Measurements from ENCODE around the gene OTOF.

Gene OTOF

GRCh38 chr2:26477911-26478253 is at the start of gene OTOF:
Gene OTOF (minus strand): TSS chr2:26478124.
- no peak for DNase-seq

GRCh38 chr2:26526589-26526988 is 48.7 kb upstream of the OTOF start:
- DNase-seq: no peak

DNA sequence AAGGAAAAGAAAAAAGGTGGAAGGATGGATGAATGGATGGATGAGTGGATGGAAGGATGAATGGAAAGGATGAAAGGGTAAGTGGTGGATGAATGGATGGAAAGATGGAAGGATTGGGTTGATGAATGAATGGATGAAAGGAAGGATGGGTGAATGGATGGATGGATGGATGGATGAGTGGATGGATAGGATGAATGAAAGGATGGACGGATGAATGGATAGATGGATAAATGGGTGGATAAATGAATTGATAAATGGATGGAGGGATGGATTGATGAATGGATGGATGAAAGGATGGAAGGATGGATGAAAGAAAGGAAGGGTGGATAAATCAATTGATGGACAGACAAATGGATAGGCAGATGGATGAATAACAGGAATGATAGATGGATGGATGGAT is 48.2 kb upstream of the OTOF start:
- no peak for DNase-seq

GRCh38 chr2:26523750-26524149 is 45.8 kb upstream of the OTOF start:
- DNase-seq: no peak

DNA sequence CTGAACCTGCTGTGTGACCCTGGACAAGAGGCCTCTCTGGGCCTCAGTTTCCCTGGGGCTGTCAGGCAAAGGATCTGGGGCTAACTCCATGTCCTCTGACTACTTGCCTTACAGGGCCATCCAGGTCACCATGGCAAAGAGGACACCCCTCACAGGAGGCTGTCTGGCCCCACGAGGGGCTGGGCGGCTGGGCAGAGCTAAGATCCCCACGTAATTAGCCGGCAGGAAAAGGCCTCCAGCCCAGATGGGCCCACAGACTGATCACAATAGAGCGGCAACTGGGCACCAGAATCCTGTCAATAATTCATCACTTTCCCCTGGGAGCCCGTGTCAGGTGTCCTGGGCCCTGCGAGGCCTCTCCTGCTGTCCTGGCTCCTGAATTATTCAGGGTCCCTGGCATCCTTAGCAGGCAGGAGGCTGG is 44.8 kb upstream of the OTOF start:
- no peak for DNase-seq

DNA sequence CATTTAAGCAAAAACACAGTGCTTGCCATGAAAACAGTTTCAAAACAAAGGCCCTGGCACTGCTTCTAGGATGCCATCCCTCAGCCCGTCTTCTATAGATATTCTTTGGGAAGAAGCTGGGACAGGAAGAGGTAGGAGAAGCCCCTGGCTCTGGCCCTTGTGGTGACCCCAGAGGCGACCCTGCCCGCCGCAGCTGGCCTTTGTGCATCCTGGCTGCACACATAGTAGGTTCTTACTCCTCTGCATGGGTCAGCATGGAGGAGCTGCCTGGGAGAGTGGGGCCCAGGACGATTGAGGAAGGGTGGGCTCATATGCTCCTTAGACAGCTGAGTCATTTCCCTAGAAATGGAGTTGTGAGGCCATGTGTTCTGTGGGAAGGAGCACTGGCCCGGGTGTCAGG is 44.4 kb upstream of the OTOF start:
- no peak for DNase-seq

DNA sequence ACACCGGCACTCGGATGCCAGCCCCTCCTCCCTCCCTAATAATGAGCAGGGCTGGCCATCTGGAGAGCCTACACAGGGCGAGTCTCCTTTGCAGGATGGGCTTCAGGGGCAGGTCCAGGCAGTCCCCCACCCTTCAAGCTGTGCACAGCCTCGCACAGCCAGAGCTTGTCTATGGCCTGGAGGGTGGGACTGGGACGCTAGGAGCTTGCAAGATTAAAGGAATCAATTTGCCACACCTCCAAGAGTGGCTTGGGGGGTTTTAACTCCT is 43.9 kb upstream of the OTOF start:
- no peak for DNase-seq

GRCh38 chr2:26521054-26521912 is 43.4 kb upstream of the OTOF start:
- no peak for DNase-seq

DNA sequence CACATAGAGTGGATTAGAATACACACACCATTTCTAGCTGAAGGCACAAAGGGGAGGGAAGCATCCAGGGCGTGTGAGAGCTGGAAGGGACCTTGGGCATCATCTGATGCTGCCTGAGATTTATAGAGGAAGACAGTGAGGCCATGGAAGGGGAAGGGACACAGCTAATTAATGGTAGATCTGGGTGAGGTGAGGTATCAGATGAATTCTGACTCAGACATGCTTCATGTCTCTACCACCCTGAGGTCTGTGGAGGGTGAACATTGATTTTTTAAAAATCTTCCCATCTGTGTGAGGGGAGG is 42.2 kb upstream of the OTOF start:
- no peak for DNase-seq

- DNase-seq: no peak
Observed at GRCh38 chr2:26519396-26520147, 41.6 kb upstream of the OTOF start.

DNA sequence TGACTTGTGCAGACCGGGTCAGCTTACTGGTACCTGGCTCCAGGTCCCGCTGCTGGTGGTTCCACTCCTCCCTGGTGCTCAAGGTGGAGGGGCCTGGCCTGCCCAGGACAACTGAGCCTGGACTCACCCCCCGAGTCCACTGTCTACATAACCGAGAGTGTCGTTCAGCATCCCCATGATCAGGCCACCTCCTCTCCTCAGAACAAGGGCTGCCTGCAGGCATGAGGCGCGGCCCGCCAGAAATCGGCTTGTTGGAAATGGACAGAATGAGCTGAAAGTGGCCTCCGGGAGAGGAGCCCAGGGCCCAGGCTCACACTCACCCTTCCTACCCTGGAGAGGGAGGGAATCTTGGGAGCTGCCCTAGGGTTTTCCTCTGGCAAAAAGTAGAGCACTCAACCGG is 38.9 kb upstream of the OTOF start:
- DNase-seq: no peak

DNA sequence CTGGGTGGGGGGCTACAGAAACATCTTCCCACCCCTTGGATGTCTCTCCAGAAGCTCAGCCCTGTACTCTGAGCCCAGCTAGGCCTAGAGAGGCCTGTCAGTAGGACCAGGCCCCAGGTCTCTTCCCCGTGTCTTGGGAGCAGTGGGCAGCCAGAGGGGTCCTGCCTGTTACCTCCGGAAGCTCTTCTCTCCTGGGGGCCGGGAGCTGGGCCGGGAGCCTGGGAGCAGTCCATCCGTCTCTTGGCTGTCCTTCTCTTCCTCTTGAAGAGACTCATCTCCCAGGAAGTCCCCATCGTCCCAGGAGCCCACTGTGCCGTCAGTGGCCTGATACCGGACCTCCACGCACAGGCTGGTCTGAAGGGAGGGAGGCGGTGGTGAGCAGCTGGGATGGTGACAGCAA is 38.3 kb upstream of the OTOF start:
- no peak for DNase-seq

- no peak for DNase-seq
Observed at GRCh38 chr2:26515771-26516170, 37.8 kb upstream of the OTOF start.

DNA sequence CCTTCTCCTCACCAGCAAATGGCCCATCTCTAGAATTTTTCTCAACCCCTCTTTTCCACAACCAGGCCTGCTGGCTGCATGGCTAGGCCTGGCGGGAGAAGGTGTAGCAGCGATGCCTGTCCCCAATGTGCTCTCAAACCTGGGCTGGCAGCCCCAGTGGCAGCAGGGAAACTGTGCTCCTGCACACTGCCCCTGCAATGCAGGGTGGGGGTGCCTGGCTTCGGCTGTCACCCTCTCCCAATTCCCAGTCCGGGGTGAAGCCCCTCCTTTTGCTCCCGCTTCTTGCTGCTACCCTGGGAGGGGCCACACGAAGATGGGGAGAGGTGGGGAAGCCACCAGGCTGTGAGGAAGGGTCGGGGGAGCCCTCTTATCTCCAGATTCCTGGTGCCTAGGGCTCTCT is 36.1 kb upstream of the OTOF start:
- no peak for DNase-seq

GRCh38 chr2:26513261-26513660 is 35.3 kb upstream of the OTOF start:
- DNase-seq: no peak

GRCh38 chr2:26511466-26511865 is 33.5 kb upstream of the OTOF start:
- DNase-seq: no peak

GRCh38 chr2:26510344-26510973 is 32.5 kb upstream of the OTOF start:
- DNase-seq: no peak

- DNase-seq: no peak
Observed at GRCh38 chr2:26509141-26509540, 31.2 kb upstream of the OTOF start.

- no peak for DNase-seq
Observed at GRCh38 chr2:26507932-26508331, 30.0 kb upstream of the OTOF start.

DNA sequence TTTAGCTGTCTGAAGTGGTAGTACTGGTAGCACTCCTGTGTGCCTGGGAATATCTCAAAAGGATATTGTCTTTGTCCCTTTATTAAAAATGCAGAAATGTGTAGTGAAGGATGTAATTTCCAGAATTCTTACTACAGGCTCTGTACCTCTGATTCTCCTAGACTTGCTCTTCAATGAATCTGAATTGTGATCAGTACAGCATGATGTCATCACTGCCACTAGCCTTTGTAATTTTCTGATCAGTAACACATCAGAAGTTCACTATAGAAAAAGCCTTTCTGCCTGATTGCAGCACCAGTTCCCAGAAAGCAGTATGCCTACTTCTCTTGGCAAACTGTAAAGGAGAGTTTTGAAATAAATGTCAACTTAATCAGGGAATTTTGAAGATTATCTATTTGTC is 29.2 kb upstream of the OTOF start:
- DNase-seq: no peak

DNA sequence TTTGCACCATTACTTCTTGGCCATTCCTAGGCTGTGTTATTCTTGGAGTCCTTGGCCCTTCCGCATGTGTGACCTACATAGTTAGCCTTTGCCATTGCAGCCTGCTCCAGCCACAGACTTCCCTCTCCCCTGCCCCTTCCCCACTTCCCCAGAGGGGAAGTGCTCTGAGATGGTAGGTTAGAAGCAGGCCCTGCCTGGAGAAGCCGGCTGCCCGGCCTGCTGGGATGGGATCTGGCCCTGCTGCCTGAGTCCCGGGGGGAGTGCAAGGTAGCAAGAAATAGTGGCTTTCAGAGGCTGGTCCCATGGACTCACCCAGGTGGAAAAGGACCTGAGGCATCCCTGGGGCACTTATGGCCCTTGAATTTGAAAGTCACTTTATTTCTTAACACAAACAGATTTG is 28.4 kb upstream of the OTOF start:
- DNase-seq: no peak

DNA sequence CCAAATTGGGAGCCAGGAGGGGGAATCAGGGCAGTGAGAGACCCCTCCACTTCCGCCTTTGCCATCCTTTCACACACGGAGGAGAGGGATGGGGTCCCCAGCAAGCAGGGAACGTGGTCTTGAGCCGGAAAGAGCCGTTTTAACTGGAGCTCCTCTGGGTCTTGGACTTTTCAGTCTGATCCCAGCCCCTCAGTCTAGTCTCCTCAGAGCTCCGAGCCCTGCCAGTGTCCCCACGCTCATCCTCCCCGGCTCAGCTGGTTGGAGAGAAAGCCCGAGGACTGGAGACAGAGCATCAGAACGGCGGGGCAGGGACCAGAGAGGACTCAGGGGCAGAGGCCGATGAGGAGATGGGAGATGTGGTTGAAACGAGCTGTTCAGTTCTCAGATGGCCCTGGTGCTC is 26.1 kb upstream of the OTOF start:
- DNase-seq: no peak

DNA sequence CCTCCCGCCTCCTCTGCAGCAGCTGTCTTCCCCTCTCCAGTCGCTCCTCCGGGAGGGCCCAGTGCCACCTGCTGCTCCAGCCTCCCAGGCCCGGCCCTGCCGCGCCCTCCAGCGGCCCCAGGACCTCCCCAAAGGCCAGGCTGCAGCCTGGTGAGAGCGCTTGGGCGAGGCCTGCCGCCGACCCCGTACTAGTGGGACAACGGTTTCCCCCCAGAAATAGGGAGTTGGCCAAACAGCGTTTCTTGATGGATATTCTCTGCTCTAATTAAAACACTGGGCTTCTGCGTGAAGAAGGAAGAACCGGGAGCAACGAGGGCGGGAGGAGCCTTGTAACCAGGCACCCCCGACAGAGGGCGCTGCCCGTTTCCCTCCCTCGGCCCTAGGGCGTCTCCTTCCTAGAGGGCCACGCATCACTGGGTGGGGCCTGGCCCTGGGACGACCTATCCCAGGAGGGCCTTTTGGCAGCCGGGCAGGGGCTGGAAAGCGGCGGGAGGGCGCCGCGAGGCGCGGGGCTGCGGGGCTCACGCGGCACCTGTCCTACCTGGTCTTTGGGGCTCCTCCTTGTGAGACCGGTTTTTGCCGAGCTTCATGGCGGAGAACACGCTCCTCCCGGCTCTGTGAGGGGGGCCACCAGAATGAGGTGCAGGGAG is 25.4 kb upstream of the OTOF start:
- peak; percentile 86 for DNase-seq

DNA sequence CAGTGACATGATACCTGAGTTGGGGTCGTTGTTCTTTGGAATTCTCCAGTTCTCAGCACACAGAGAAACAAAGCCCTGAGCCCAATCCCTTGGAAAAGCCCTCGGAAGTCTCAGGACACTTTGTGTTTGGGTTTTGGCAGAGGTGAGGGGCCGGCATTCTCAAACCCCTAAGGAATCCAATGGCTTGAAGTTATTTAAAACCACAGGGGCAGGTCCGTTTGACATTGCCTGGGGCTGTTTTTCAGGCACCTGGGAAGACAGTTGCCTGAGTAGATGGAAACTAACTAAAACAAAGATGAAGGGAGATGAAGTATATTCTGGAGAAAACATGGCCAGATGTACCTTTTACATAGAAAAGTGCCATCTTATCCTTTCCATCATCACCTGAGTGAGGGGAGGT is 22.5 kb upstream of the OTOF start:
- DNase-seq: no peak
